Raji (cell line): Measurements from ENCODE around the gene PGAP3.

Source experiments
- POLR2A ChIP-seq: IDR thresholded peaks from 2 replicates; pipeline ENCODE4 v1.6.1; 2011; ENCODE audit warnings: low read depth, low read length, control low read depth; ENCODE audit not compliant: insufficient read depth

PGAP3 gene

GRCh38 chr17:39683295-39683939, 4.4 kb downstream of the PGAP3 start:
- TF ChIP-seq POLR2A = no peak

- no peak for TF ChIP-seq POLR2A
Observed at GRCh38 chr17:39679521-39680192, 8.2 kb downstream of the PGAP3 start.

DNA sequence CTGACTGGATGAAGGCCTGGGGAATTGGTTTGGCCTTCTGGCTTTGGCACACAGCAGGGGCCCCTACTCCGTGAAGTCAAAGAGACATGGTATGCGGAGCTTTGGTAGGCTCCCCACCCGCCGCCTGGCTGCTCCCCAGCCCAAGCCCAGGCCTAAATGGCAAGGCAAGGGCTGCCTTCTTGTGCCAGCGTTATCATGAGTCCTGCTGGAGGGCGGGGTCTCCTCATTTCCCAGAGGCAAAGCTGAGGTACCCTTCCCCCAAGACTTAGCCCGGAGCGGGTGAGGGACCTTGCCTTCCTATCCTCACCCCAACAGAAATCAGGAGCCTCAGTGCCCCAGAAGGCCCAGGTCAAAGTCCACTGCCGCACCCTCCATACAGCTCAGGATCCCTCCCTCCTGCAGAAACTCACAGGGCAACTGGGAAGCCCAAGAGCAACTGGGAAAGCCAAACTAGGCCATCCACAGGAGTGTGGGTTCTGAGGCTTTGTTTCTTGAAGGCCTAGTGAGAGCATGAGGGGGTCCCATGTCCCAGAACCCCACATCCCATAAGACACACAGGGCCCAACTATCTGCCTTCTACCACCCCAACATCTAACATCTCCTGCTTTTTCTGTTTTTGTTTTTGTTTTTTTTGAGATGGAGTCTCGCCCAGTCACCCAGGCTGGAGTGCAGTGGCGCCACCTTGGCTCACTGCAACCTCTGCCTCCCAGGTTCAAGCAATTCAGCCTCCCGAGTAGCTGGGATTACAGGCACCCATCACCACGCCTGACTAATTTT, 9.3 kb downstream of the PGAP3 start:
- no peak for TF ChIP-seq POLR2A

- TF ChIP-seq POLR2A = no peak
Observed at GRCh38 chr17:39677542-39678339, 10.1 kb downstream of the PGAP3 start.

- TF ChIP-seq POLR2A = no peak
Observed at GRCh38 chr17:39677072-39677471, 10.8 kb downstream of the PGAP3 start.

- no peak for TF ChIP-seq POLR2A
Observed at GRCh38 chr17:39676198-39676819, 11.5 kb downstream of the PGAP3 start.

DNA sequence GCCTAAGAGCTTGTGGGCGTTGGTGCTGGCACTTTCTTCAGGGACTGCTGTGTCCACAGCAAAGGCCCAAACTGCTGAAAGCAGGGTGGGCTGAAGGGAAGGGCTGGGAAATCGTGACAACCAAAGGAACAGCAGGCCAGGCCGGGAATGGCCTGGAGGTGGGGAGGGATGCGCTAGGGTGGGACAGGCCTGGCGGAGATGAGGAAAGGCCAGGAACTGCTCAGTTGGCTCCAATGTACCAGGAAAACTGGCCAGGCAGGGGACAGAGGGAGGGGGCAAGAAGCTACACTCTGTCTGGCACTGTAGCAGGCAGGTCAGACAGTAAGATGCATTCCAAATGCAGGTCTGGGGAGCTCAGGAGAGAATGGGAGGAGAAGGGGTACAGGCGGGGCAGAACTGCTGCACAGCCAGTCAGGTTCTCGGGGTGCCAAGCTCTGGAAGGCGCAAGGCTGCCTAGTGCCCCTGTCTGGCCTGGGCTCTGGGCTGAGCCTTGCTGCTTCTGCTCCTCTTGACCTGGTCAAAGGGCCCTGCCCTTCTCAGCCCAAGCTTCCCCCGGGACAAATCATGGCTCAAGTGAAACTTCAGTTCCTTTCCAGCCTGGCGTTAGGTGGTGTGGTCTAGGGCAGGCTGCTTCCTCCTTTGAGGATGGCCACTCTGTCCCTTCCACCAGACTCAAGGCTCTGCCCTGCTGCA, 12.3 kb downstream of the PGAP3 start:
- no peak for TF ChIP-seq POLR2A

- no peak for TF ChIP-seq POLR2A
Observed at GRCh38 chr17:39674702-39675389, 13.0 kb downstream of the PGAP3 start.

DNA sequence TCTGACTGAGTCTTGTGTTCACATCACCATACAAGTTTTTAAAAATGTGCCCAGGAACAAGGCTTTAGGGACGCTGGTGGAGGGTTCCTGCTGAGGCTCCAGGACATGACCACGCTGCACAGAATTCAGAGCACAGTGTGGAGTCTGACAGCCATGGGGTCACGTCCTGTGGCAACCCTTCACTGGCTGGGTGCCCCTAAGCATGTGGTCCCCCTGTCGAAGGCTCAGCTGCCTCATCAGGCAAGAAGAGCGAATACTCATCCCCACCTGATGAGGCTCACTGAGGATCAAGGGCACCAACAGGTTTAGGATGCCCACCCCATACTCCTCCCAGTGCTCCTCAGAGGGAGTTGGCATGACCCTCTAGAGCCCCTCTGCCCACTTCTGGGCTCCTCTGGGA, 13.7 kb downstream of the PGAP3 start:
- no peak for TF ChIP-seq POLR2A

DNA sequence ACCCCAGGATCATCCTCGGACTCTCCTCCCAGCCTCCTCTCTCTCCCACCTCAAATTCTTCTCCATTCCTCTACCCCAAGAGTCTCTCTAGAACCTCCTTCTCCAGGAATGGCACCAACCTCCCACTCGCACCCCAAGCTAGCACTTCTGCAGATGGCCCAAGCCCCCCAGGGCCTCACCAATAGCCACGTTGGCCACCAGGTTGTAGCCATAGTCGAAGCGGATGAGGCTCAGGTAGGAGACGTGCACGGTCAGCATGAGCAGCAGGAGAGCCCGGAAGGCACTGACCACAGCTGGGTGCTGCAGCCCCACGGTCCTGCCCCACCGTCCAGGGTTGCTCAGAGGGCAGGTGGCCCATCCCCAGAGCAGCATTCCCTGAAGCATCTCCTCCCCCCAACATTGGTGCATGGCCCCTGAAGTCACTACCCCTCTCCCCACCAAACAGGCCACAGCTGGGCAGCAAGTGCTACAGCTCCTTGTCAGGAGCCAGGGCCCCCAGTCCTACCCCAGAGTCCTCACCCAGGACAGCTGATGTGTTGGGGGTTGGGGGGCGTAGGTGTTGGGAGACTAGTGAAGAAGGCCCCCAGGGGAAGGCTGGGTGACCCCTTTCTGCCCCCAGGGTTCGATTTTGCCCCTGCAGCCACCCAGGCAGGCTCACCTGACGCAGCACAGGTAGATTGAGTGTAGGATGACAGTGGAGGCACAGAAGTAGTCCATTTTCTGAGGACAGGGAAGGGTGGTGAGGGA, 14.3 kb downstream of the PGAP3 start:
- no peak for TF ChIP-seq POLR2A

GRCh38 chr17:39672522-39673334, 15.1 kb downstream of the PGAP3 start:
- no peak for TF ChIP-seq POLR2A
